GM23248 (cell line): ENCODE measurements around the gene FRS3. TPM values are rescaled to one million over a fixed set of nuclear protein-coding genes. Genes with fewer than 3 reads are reported as not detected.

Source experiments
- DNase-seq: peaks from one replicate; pipeline ENCODE4 v3.0.0-alpha.2; 2015
- H2AFZ ChIP-seq: fragments of 200-600 bp; sonication (generic); 2 replicates; pipeline ENCODE4 v1.6.1; 2016; ENCODE audit warnings: antibody characterized with exemption
- H3F3A ChIP-seq: fragments of 200-600 bp; sonication (generic); 2 replicates; pipeline ENCODE4 v1.6.1; 2016; ENCODE audit warnings: mild to moderate bottlenecking, antibody characterized with exemption, mixed run types; ENCODE audit not compliant: insufficient read depth
- H3K27ac ChIP-seq: fragments of 200-600 bp; sonication (generic); 2 replicates; pipeline ENCODE4 v1.5.1; 2016; ENCODE audit warnings: mild to moderate bottlenecking
- H3K27me3 ChIP-seq: fragments of 200-600 bp; sonication (generic); replicated peaks from 2 replicates; pipeline ENCODE4 v1.6.1; 2016; ENCODE audit warnings: mild to moderate bottlenecking; ENCODE audit not compliant: insufficient read depth
- H3K36me3 ChIP-seq: fragments of 200-600 bp; sonication (generic); 2 replicates; pipeline ENCODE4 v1.6.1; 2016; ENCODE audit warnings: low read depth, mild to moderate bottlenecking
- H3K4me1 ChIP-seq: fragments of 200-600 bp; sonication (generic); 2 replicates; pipeline ENCODE4 v1.6.1; 2016; ENCODE audit warnings: mild to moderate bottlenecking; ENCODE audit not compliant: insufficient read depth
- H3K4me2 ChIP-seq: fragments of 200-600 bp; sonication (generic); one replicate; pipeline ENCODE4 v1.6.1; 2016; ENCODE audit warnings: mild to moderate bottlenecking; ENCODE audit not compliant: unreplicated experiment
- H3K4me3 ChIP-seq: fragments of 200-600 bp; sonication (generic); 2 replicates; pipeline ENCODE4 v1.5.1; 2016; ENCODE audit warnings: mild to moderate bottlenecking
- H3K79me2 ChIP-seq: fragments of 200-600 bp; sonication (generic); 2 replicates; pipeline ENCODE4 v1.6.1; 2016; ENCODE audit warnings: mild to moderate bottlenecking; ENCODE audit not compliant: insufficient read depth
- H3K9ac ChIP-seq: fragments of 200-600 bp; sonication (generic); 2 replicates; pipeline ENCODE4 v1.6.1; 2016; ENCODE audit warnings: mild to moderate bottlenecking
- H3K9me2 ChIP-seq: fragments of 200-600 bp; sonication (generic); 2 replicates; pipeline ENCODE4 v1.6.1; 2016; ENCODE audit warnings: mixed run types, mild to moderate bottlenecking, moderate library complexity; ENCODE audit not compliant: insufficient read depth
- H3K9me3 ChIP-seq: fragments of 200-600 bp; sonication (generic); one replicate; pipeline ENCODE4 v1.6.1; 2017; ENCODE audit warnings: low read depth
- H4K20me1 ChIP-seq: fragments of 200-600 bp; sonication (generic); 2 replicates; pipeline ENCODE4 v1.6.0; 2016; ENCODE audit not compliant: insufficient read depth
- EZH2 ChIP-seq: fragments of 200-600 bp; sonication (generic); IDR thresholded peaks from 2 replicates; pipeline ENCODE4 v1.6.1; 2018; ENCODE audit warnings: antibody characterized with exemption, mild to moderate bottlenecking; ENCODE audit not compliant: insufficient read depth, poor library complexity, severe bottlenecking
- EZH2phosphoT487 ChIP-seq: fragments of 200-600 bp; sonication (generic); IDR thresholded peaks from 2 replicates; pipeline ENCODE4 v1.6.1; 2018; ENCODE audit warnings: antibody characterized with exemption, moderate library complexity, mild to moderate bottlenecking, low read depth; ENCODE audit not compliant: insufficient read depth
- WGBS, 2 experiments: methylation state at CpG; one replicate each; pipeline ENCODE4 v1.1.6; 2015 to 2017; ENCODE audit warnings: low lambda C conversion rate in 2 of 2, low coverage in 1 of 2; ENCODE audit errors: missing lambda C conversion rate in 2 of 2; 5-methylcytosine and 5-hydroxymethylcytosine counted together
- in situ Hi-C: fragments of 300-500 bp; cut with MboI; formaldehyde crosslinking; loops from 2 replicates; pipeline ENCODE4 v1.15.0; 2020
- polyA plus RNA-seq: library from polyadenylated mRNA; unstranded; fragments of >200 nt; fragmentation: Nextera tagmentation; extraction: Ambion mirVana; gene quantifications from 2 replicates; pipeline ENCODE4 v1.2.1, GENCODE V29; 2016
- total RNA-seq: library from RNA; depleted of rRNA; stranded (reverse); fragments of >200 nt; shearing (Covaris generic); gene quantifications from 2 replicates; pipeline ENCODE4 v1.2.3, GENCODE V29; 2014

The FRS3 gene
- total and polyA plus RNA-seq, 2 experiments from 2014 or later: 2.5 to 3.4 TPM

DNA sequence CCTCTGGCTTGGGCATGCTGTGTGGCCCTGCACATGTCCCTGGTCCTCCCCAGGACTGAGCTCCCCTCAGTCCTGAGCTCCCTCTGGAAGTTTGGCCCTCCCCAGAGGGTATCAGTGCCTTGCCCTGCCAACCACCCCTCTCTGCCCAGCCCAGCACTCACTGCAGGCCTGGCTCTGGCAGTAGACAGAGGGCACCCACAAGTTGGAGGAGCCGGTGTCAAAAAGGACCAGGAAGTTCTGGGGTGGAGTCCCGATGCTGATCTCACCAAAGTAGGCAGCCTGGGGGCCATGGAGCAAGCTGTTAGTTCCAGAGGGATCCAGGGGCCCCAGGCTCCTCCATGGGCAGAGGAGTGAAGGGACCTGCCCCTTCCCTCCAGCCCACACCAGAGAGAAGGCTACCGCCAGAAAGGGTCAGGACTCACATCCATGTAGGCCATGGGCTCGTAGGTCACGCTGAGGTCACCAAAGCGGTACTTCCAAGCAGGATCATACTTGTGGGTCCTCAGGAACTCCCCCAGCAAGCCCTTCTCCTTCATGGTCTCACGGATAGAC is 35.4 kb downstream of the FRS3 start:
- H3K36me3 ChIP-seq: no peaks in the 10 kb centered on the region
- 74 to 79% methylated on average over 6 to 7 of the region's 7 CpGs for WGBS, 2 experiments
- H2AFZ ChIP-seq: no peak overlapping the region
- no peak overlapping the region for H3K4me3 ChIP-seq
- no peak overlapping the region for H3K27ac ChIP-seq
- in situ Hi-C loops: no loop called here
- no peak overlapping the region for H3K4me2 ChIP-seq
- H4K20me1 ChIP-seq: no peaks in the 10 kb centered on the region
- H3K9ac ChIP-seq: no peak overlapping the region
- no peaks in the 10 kb centered on the region; the same call in 1 of the 2 replicates for H3K27me3 ChIP-seq
- no peaks in the 10 kb centered on the region for H3K9me2 ChIP-seq
- H3K9me3 ChIP-seq: no peaks in the 10 kb centered on the region
- H3K4me1 ChIP-seq: no peaks in the 10 kb centered on the region
- no peaks in the 10 kb centered on the region for H3K79me2 ChIP-seq
- no peak for TF ChIP-seq EZH2
- no peak for TF ChIP-seq EZH2phosphoT487
- DNase-seq: no peak
- H3F3A ChIP-seq: no peaks in the 10 kb centered on the region

DNA sequence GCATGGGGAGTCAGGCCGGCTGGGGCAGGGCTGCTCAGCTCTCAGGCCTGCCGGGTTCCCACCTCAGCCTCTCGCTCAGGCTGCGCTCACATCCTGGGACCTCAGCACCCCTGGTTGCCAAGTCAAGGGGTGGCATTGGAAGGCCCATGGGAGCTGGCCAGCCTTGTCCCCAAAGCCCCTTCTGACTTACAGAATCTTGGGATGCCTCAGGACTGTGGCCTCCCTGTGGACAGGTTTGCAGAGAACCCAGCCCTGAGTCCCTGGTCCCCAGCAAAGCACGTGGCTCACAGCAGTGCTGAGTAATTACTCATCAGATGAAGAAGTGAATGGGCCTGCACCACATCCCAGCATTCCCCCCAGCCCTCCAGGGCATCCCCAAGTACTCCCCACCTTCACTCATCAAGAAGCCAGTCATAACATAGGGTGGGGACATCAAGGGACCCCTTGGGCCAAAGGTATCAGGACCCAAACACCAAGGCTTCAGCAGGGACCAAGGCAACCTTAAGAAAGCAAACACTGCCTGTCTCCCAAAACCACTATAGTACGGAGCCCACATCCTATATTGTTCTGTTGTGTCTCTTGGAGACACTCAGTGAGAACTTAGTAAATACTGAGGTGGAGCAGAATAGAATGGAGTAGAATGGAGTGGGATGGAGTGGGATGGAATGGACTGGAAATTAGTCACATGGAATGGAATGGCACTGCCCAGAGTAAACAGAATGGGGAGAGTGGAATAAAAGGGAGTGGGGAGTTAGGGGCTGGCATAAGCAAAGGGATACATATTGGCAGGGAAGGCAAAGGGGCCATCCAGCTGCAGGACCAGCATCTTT is 36.1 kb downstream of the FRS3 start:
- in situ Hi-C loops: no loop called here
- no peak for DNase-seq
- 74 to 83% methylated on average over 6 of the region's 6 CpGs for WGBS, 2 experiments

DNA sequence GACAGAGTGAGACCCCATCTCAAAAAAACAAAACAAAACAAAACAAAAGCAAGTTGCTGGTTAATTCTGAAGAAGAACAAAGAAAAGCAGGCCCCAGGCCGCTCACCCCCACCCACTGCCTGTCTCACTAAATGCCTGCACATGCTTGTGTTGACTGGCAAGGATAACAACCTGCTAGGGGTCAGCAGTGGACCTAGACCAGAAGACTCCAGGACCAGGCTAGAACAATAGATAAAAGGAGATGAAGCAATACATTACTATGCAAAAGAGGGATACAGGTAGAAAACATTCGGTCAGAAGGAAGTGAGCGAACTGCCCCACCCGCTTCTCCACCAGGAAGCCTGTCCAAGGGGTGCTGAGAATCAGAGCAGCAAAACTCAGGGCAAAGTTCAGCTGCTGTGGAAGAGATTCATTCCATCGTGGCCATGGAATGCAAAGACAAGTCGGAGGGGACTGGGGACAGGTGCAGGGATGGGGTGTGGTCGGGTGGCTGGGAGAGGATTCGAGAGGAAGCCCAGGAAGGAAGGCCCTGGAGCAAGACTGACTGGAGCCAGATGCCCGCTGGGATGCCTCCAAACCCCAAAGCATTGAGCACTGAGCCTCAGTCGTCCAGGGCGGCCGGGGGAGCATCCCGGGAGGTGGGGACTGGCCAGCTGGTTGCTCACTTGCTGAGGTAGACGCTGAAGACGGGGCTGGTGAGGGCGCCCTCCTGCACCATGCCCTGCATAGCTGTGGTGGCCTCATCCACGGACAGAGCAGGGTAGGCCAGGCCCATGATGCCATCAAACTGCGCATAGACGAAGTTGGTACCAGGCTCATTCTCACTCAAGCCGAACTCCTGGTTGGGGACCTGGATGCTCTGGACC is 37.8 kb downstream of the FRS3 start:
- H3K4me3 ChIP-seq: no peak overlapping the region
- H3K9me3 ChIP-seq: no peaks in the 10 kb centered on the region
- TF ChIP-seq EZH2phosphoT487 (no peak), EZH2 (no peak)
- no peaks in the 10 kb centered on the region for H3F3A ChIP-seq
- in situ Hi-C loops: no loop called here
- no peak overlapping the region for H3K4me2 ChIP-seq
- no peaks in the 10 kb centered on the region for H3K4me1 ChIP-seq
- DNase-seq: no peak
- H3K9me2 ChIP-seq: no peaks in the 10 kb centered on the region
- H3K27me3 ChIP-seq: no peaks in the 10 kb centered on the region; the same call in 1 of the 2 replicates
- H4K20me1 ChIP-seq: no peaks in the 10 kb centered on the region
- H3K27ac ChIP-seq: no peak overlapping the region
- 78 to 84% methylated on average over 14 to 20 of the region's 20 CpGs for WGBS, 2 experiments
- H3K79me2 ChIP-seq: no peaks in the 10 kb centered on the region
- no peak overlapping the region for H3K9ac ChIP-seq
- no peak overlapping the region for H2AFZ ChIP-seq
- H3K36me3 ChIP-seq: no peaks in the 10 kb centered on the region

More for the DNA sequence above, 36.1 kb downstream of the FRS3 start:
- Histone ChIP-seq H3K36me3 (no peaks in the 10 kb centered on the region), H3K9ac (no peak overlapping the region), H2AFZ (no peak overlapping the region), H3K79me2 (no peaks in the 10 kb centered on the region), H3F3A (no peaks in the 10 kb centered on the region), H3K9me3 (no peaks in the 10 kb centered on the region), H3K9me2 (no peaks in the 10 kb centered on the region), H4K20me1 (no peaks in the 10 kb centered on the region), H3K27ac (no peak overlapping the region), H3K27me3 (no peaks in the 10 kb centered on the region; the same call in 1 of the 2 replicates), H3K4me1 (no peaks in the 10 kb centered on the region), H3K4me2 (no peak overlapping the region), H3K4me3 (no peak overlapping the region)
- no peak for TF ChIP-seq EZH2
- no peak for TF ChIP-seq EZH2phosphoT487
